Activated gamma-delta T cell treated with Interleukin-2 at 50 U/mL for 16 hours (primary cell): ENCODE measurements around the gene TSHZ1.

Experiments
- DNase-seq: peaks from one replicate; pipeline ENCODE4 v3.0.0-alpha.2; 2020

The TSHZ1 gene

DNA sequence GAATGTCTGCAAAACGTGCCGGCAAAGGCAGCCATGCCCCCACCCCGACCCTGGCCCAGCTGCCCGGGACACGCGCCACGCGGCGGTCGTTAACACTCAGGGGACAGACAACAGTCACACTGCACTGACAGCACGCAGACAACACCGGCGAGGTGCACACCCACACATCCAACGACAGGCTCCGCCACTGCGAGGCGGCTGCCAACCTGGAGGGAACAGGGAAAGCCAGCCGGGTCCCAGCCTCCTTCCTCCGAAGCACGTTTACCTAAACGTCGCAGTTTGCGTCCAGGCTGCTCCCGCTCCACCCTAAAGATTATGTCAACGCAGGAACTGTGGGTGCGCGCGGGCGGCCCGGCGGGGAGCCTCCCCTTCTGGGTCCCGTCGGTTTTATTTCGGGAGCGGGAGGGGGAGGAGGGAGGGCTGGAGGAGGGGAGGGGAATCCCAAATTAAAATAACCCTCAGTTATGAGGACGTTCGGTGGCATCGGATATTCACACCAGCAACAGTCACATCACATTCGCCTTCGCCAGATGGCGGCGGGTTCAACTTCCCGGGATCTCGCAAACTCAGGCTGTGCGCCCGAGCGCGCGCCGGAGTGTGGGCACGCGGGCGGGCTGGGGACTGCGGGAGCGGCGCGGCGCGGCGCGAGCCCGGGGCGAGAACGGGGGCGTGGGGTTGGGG is 2.3 kb upstream of the TSHZ1 start:
- DNase-seq = peak; percentile 25

GRCh38 chr18:75208836-75209128 is 1.8 kb upstream of the TSHZ1 start:
- no peak for DNase-seq

DNA sequence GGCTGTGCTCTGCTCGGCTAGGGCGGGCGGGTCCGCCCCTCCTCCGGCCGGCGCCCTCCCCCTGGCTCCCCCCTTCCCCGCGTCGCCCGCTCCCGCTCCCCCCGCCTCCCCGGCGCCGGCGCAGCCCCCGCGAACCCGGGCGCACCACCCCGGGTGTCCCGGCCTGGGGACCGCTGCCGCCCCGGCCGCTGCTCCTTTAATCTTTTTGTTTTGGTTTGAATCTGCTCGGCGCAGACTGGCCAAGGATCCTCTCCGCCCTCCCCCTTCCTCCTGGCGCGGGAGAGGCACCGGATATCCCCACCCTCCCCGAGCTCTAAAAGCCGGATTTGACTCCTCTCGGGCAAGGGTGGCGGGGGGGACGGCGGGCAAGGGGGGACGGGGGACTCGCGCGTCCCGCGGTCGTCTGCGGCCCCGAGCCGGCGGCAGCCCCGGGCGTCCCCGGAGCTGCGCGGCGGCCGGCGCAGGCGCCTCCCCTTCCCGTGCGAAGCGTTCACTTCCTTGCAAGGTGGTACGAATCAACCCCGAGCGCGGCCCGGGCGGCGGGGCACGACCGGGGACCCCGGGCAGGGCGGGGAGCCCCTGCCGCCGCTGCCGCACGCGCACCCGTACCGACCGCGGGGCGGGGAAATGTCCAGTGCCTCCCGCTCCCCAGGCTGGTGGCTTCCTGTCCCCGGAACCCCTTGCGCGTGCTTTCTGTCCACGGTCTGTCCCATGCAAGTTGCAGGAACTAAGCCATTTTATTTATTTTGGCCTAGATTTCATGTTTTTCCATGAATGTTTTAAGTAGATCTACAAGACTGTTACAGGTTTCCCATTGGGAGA is 1.3 kb upstream of the TSHZ1 start, which contains the start of gene PTGR3:
Gene PTGR3 (minus strand): TSS at position 11 of the 822 bp plus-strand sequence. CDS start 81 bp downstream, outside the sequence.
- peak; percentile 74 for DNase-seq

DNA sequence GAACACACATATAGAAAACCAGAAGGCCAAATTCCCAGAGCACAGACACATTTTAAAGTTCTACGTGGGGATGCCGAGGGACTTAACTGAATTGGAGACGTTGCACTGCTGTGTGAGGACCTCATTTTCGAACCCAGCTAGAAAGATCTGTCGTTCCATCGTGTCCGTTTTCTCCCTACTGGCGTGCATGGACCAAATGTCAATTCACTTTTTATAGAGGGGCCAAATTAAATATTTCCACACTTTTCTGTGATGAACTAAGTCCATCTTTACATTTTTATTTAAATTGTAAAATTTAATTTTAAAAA is 692 bp upstream of the TSHZ1 start:
- DNase-seq = no peak

- DNase-seq = no peak
Observed at GRCh38 chr18:75211002-75211621, 515 bp downstream of the TSHZ1 start.

DNA sequence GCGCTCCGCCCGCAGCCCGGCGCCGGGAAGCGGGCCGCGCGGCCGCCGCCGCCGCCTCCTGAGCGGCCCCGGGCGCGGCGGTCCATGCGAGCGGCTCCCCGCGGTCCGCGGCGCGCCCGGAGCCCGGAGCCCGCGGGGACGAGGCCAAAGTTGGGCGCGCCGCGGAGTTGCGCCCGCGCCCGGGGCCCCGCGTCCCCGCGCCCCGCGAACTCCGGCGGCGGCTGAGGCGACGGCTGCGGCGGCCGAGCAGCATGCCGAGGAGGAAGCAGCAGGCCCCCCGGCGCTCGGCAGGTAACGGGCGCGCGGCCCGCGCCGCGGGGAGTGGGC is 992 bp downstream of the TSHZ1 start:
- no peak for DNase-seq

- DNase-seq = peak; percentile 14
Observed at GRCh38 chr18:75211953-75212750, 1.6 kb downstream of the TSHZ1 start.

- DNase-seq = no peak
Observed at GRCh38 chr18:75212751-75213090, 2.1 kb downstream of the TSHZ1 start.

- DNase-seq = no peak
Observed at GRCh38 chr18:75213611-75214331, 3.2 kb downstream of the TSHZ1 start.

DNA sequence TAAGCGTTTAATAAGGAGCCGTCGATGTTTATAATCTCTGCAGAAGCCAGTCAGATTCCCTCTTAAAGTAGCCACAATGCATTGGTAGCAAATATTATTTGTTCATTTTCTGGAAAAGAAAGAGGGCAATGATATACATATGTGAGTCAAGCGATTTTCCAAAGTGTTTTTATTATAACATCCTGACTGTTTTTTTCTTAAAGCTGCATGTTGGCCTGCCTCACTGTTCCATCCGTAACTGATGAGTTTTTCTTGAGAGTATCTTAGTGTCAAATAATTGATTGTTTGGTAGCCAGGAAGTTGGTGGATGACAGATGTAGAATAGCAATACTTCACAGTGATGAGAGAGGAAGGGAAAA is 3.7 kb downstream of the TSHZ1 start:
- no peak for DNase-seq

DNA sequence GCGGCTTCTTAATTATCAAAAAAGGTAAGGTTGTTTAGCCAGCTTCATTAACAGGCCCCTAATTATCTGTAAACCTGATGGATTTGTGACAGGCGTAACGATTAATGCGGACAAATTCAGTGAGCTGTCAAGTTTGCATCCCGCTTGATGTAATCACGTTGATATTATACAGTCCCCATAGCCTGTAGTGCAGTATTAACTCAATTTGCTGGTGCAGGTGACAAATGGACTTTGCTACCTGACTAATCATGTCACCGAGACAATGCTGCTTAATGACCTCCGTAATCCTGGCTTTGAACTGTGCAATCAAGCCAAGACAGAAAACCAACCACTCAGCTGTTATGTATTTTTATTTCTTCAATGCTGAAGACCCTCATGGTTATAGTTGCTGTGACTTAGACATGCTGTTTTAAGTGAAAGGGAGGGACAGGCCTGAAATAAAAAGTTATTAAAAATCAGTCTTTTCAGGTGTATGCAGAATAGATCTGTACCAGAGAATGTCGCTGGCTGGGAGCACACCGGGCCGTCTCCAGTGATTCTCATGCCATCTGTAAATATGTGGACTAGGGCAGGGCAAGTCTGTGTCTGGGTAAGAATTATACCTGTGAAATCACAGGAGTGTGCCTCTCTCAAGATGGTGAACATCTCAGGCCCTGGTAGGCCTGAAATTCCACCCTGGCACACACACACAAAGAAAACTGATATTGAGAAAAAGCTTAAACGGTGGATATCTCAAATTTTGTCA is 4.3 kb downstream of the TSHZ1 start:
- DNase-seq = no peak

- no peak for DNase-seq
Observed at GRCh38 chr18:75215663-75216062, 5.1 kb downstream of the TSHZ1 start.

DNA sequence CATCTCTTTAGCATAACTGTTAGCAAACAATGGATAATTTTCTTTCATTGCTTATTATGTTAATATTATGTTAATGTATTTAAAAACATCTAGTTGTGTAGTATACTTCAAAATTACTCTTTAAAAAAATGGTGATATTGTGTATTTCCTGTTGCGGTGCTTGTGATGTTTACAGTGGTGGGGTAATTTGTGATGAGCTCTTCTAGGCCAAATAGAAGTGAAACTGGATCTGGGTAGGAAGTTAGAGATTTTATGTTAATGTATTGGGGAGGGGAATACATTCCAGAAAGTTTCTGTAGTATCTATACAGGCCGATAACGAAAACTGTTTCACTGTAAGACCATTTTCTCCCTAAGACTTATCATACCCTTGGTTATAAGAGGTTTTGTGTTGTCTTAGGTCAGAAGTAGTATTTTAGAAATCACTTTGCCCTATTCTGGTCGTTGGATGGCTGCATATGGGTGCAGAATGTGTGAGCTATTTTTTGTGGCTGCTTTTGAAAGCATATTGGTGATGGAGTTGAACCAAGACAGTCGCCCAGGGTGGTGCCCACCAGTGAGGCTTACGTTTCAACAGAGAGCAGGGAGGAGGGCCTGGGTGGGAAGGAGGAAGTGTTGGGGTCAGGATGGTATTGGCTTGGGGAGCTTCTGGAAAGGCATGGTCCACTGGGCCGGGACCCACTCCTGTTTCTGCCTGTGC is 5.8 kb downstream of the TSHZ1 start:
- DNase-seq = no peak

DNA sequence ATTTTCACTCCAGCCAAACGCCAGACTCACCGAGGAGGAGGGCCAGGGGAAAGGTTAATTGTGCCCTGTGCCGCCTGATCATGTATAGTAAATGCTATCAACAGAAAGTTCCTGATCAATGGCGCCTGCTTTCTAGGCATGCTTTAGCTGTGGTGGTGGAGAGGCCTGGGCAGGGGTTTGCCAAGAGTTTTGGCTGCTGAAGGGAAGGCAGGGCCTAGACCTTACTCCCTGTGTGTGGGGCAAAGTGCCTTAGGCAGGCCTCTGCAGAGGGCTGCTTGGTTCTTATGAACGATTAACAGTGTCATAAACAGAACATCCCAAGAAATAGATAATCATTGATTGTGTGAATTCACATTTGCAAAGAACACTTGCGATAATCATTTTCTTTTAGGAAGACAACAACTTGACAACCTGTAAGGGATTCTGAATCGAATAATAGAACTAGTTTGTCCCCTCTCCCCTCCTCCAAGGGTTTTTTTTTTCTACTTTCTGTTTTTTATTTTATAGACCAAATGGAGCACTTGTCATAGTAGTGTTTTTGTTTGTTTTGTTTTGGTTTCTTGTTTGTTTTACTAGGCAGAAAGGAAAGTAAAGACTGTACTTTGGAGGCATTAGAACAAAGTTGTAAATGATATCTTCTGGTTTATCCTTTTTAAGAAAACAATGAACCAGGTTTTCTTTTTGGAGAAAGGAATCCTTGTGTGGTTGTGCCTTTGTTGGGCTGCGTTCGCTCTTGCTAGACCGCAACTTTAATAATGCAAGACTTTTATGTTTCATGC is 6.5 kb downstream of the TSHZ1 start:
- no peak for DNase-seq

DNA sequence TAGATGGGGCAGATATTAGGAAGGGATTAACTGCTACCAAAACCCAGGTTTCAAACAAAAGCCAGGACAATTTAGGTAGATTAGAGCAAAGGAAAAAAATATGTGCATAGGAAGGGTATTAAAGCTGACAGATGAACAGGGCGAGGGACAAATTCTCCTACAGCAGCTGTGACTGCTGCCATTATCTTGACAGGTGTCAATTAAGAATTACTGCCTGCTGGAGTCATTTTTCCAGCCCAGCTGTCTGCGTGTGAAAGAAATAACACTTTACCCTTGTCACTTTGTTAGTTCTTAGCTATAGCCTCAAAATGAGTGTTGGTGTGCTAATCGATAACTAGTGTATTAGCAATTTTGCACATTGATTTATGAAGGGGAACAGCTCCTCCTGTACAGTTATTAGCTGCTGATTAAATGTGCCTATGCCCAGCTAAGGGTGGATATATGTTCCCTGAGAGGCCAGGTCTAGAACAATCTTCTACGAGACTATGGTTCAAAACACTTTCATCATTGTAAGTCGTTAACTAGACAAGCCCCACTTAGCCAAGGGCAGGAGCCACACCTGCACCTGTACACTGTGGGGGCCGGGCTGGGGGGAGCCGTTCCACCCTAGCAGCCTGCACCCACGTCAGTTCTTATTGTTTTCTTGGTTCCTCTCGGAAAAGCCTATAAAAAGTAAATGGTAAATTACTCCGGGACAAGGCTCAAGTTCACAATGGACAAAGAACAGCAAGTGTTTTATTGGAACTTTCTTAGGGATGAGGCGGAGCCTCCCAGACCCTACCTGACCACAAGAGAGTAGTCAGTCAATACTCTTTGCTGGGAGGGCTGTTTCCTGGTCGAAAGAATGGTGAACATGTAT is 7.7 kb downstream of the TSHZ1 start:
- DNase-seq = no peak

- DNase-seq = no peak
Observed at GRCh38 chr18:75219745-75220375, 9.3 kb downstream of the TSHZ1 start.

- DNase-seq = no peak
Observed at GRCh38 chr18:75220551-75221355, 10.2 kb downstream of the TSHZ1 start.

DNA sequence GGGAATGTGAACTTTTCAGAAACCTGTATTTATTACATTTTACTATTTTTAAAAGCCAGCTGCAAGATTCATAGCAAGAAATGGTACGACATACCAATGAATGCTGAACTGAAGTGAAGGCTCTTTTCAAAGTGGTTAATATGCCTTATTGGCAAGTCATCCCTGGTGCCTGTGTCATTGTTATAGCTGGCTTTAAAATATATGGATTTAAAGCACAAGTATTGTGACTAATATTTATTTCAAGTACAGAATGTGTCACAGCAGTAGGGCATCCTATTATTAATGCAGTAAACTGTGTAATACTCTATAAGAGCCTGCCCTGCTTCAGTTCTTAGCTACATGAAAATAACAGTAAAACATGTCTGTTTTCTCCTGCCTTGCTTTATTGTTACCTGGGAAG is 10.8 kb downstream of the TSHZ1 start:
- DNase-seq = no peak

DNA sequence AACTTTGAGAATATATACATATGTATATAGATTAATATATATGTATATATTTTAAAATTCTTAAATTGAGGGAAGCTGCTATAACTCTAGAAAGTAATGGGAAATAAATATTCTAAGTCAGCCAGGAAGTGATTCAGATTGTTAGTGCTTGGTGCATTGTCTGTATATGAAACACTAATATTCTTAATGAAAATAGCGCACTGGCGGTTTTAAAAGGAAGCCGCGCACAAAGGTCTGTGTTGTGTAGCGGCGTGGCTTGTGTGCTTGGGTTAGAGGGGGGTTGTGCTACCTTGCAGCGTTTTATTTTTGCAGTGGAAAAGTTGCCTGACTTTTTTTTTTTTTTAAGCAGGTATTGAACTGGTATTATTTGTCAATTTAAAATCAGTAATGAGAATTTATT is 11.3 kb downstream of the TSHZ1 start:
- DNase-seq = no peak
